Activated CD4-positive, alpha-beta T cell treated with anti-CD3 and anti-CD28 coated beads, Interleukin-2, amount 50 U/mL, for 48 hours (primary cell): ENCODE data around the gene HMGB4.

Experiments used
- DNase-seq, 2 experiments: peaks; one replicate each; pipeline ENCODE4 v3.0.0-alpha.2; 2020

HMGB4 gene

GRCh38 chr1:33849211-33849610 is 14.7 kb upstream of the HMGB4 start:
- no peak for DNase-seq

DNA sequence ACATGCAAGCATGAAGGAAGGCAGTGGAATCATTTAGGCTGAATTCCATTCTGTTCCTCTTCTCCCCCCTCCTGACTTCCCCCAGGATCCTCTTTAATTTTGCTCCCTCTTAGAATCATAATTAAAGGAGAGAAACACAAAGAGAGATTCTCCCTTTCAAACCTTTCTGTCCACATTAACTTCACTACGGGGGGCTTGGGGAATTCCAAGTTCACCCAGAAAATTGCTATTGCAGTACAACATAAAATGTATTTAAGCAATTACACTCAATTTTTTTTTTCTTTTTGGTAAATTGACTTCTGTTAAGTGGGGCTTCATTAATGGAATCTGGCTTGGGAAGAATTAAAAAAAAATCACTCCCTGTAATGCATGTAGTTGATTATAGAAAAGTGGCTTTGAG is 13.4 kb upstream of the HMGB4 start:
- no peak for DNase-seq

- no peak for DNase-seq
These were observed 11.2 kb upstream of the HMGB4 start for GRCh38 chr1:33852711-33853110.

- DNase-seq, result no peak
These were observed 10.4 kb upstream of the HMGB4 start for GRCh38 chr1:33853431-33853830.

DNA sequence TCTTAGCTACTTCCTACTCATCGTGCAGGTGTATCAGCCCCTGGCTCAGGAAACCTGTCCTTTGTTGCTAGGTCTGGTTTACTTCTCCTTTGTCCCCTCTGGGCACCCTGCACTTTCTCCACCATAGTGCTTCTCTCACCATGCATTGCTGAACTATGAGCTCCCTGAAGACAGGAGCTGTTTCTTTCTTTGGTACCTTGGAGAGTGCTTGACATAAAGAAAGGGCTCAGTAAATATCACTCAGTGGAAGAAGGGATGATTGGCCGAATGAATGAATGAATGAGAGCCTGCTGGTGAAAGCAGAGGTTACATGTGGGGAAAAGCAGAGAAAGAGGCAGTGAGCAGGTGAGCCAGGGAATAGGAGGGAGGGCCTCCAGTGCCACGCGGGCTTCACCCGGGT is 9.8 kb upstream of the HMGB4 start:
- no peak for DNase-seq

DNA sequence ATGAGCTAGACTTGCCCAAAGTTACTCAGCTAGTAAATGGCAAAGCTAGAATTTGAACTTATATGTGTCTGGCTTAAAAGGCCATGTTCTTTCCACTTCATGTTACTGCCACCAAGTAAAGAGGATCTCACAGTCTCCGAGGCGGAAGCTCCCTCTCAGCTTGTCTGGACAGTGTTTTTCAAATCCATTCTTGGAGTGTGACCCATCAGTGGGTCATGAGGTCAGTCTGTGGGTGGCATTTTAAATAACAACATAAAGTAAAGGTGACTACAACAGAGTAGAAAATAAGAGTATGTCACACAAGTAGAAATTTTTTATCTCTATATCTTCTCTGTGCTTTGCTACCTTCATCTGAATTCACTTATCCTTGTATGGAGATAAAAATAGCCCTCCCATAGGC is 3.2 kb upstream of the HMGB4 start:
- DNase-seq, result no peak

DNA sequence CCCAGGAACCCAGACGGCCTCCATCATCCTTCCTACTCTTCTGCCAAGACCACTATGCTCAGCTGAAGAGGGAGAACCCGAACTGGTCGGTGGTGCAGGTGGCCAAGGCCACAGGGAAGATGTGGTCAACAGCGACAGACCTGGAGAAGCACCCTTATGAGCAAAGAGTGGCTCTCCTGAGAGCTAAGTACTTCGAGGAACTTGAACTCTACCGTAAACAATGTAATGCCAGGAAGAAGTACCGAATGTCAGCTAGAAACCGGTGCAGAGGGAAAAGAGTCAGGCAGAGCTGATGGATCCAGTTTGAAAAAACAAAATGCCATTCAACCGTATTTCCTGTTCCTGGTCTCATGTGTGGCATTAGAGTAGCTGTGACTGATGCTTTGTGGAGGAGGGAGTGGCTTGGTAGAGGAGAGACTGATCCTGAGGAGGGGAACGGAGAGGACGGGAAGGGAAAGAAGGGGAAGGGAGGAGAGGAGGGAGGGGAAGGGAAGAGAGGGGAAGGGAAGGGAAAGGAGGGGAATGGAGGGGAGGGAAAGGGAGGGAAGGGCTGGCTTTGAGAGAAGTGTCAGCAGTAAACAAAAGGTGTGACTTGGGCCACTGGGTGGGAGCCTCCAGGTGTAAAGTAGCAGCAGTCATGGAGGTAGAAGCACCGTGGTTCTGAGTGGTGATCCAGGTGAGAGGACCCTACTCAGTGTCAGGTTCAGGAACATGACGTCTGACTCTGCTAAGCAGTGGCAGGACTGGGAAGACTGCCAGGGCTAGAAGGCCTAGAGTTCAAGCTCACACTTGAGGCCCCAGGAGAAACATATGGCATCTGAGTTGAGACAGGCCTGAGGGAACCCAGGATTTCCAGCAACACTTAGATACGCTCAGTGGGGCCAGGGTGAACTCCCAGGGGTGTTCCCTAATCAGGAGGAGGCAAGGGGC is 846 bp downstream of the HMGB4 start:
- no peak for DNase-seq

DNA sequence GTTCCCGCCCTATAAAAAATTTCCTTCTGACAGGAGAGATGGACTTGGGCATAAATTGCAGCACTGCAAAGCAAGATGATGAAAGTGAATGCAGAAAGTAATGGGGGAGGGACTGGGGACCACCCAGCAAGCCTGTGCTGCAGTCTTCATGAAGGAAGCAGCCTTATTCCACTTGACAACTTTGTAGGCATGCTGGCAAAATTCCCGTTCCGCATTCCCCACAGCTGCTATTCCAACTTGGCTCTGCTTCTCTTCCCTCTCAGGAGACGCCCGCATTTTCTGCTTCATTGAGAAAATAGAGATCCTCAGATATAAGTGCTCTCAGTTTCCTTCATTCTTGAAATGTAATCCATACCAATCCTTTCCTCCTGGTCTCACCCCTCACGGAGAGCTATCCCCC is 2.4 kb downstream of the HMGB4 start:
- DNase-seq, result no peak

GRCh38 chr1:33867684-33868083 is 3.8 kb downstream of the HMGB4 start:
- DNase-seq, result no peak

- DNase-seq, result no peak
These were observed 8.4 kb downstream of the HMGB4 start for GRCh38 chr1:33872275-33872674.

GRCh38 chr1:33872683-33873082 is 8.8 kb downstream of the HMGB4 start:
- DNase-seq, result no peak

GRCh38 chr1:33874636-33875035 is 10.8 kb downstream of the HMGB4 start:
- DNase-seq, result no peak

GRCh38 chr1:33875862-33876261 is 12.0 kb downstream of the HMGB4 start:
- no peak for DNase-seq

- no peak for DNase-seq
These were observed 13.2 kb downstream of the HMGB4 start for GRCh38 chr1:33876970-33877650.

DNA sequence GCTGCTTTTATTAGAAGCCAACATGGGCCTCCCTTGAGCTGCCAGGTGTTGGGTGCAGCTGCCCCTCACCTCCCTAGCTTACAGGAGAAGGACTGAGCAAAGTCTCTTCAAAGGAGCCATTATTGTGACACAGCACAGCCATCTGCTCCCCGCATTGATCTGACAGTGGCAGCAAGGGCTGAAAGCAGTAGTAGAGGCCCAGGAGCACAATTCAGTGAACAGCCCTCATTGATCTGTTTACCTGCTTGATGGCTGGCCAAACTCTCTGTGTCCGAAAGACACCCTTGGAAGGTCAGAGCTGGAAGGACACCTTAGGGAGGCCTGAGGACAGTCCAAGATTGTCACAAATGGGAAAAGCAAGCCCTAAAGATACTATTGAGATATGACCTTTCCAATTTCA is 14.5 kb downstream of the HMGB4 start:
- no peak for DNase-seq

GRCh38 chr1:33880305-33880704 is 16.4 kb downstream of the HMGB4 start:
- no peak for DNase-seq

DNA sequence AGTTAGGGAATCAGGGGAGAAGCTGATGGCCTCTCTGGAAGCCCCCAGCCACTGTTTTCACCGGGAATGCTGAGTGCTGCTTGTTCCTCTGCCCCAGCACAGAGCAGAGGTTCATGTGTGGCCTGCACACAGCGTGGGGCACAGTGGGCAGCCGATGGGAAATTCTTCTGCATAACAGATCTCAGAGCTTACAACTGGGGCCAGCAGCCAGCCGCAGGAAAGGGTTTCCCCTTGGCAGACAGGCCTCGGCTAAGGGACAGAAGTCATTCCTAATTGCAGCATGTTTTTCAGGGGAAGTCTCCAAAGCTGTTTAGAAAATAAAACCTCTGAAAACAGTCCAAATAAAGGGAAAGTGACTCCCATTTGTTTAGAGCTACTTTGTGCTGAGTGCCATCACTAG is 22.6 kb downstream of the HMGB4 start:
- no peak for DNase-seq

DNA sequence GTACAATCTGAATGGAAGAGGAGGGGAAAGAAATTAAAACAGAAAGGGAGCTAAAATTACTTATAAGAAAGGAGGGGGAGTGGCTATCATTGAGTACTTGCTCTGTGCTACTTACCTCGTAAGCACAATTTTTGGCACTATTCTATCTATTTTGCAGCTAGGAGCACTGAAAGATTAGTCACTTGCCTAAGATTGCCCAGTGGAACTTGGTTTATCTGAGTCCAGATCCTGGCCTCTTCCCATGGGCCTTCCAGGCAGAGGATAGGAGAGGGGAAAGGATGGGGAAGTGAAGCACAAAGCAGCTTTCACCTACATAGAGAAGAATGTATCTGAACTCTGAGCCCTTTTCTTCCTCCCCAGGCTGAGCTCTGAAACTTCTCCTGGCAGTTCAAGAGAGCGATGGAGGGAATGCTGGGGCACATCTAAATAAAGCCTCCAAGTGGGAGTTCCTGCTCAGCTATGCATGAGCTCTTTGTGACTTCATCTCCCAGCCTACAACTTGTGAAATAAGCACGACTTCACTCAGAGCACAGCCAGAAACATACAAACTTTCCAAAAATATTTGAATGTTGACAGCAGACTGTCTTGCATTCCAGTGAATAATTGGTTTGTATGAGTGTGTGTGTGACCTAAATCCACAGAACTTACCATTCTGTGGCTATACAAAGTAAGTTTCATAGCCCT is 29.4 kb downstream of the HMGB4 start:
- no peak for DNase-seq

GRCh38 chr1:33895396-33895795 is 31.5 kb downstream of the HMGB4 start:
- DNase-seq, result no peak

DNA sequence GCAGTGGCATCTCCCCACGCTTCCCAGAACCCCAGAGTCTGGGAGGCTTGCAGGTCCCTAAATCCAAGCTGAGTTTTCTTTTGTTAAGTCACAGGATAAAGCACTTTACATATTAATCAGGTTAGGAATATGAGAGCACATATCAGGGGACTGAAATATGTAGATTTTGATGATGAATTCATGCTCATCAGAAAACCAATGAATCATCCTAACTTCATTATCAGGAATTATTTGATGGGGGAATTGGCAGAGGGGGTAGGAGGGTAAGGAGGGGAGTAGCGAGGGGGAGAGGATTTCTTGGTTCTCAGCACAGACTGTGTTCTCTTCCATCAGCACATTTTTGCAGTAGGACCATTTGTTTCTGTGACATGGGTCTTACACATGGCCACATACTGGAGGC is 32.1 kb downstream of the HMGB4 start:
- DNase-seq, result no peak

- no peak for DNase-seq
These were observed 33.3 kb downstream of the HMGB4 start for GRCh38 chr1:33897092-33897725.

GRCh38 chr1:33898406-33898805 is 34.5 kb downstream of the HMGB4 start:
- no peak for DNase-seq

- no peak for DNase-seq
These were observed 35.0 kb downstream of the HMGB4 start for GRCh38 chr1:33898881-33899280.
